ENCODE data around the gene STAT4. TPM values are rescaled to one million over a fixed set of nuclear protein-coding genes. Genes with fewer than 3 reads are reported as not detected.

The STAT4 gene
- total RNA-seq, 1 experiment from 2014 or later = 0.44 TPM

DNA sequence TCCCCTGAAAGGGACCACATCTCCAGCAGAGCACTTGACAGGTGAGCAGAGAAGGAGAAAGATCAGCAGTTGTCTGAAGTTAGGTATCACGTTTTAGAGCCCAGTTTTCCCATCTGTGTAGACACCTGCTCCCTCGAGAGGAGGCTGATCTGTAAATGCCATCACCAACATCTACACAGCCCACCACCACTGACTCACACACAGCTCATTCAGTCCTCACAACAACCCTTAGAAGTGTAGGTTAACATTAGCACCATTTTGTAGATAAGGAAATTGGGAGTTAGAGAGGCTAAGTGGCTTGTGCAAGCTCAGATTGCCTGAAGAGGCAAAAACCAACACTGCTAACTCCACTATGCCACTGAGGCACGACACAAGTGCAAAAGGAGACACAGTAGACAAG is 99.6 kb downstream of the STAT4 start (continued):
- TF ChIP-seq, protein P1, sequence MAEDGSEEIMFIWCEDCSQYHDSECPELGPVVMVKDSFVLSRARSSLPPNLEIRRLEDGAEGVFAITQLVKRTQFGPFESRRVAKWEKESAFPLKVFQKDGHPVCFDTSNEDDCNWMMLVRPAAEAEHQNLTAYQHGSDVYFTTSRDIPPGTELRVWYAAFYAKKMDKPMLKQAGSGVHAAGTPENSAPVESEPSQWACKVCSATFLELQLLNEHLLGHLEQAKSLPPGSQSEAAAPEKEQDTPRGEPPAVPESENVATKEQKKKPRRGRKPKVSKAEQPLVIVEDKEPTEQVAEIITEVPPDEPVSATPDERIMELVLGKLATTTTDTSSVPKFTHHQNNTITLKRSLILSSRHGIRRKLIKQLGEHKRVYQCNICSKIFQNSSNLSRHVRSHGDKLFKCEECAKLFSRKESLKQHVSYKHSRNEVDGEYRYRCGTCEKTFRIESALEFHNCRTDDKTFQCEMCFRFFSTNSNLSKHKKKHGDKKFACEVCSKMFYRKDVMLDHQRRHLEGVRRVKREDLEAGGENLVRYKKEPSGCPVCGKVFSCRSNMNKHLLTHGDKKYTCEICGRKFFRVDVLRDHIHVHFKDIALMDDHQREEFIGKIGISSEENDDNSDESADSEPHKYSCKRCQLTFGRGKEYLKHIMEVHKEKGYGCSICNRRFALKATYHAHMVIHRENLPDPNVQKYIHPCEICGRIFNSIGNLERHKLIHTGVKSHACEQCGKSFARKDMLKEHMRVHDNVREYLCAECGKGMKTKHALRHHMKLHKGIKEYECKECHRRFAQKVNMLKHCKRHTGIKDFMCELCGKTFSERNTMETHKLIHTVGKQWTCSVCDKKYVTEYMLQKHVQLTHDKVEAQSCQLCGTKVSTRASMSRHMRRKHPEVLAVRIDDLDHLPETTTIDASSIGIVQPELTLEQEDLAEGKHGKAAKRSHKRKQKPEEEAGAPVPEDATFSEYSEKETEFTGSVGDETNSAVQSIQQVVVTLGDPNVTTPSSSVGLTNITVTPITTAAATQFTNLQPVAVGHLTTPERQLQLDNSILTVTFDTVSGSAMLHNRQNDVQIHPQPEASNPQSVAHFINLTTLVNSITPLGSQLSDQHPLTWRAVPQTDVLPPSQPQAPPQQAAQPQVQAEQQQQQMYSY (CRISPR knock-in tag; IDR thresholded peaks at IDR 0.05) = no peak
- TF ChIP-seq SP1 (CRISPR knock-in tag; conservative IDR thresholded peaks at IDR 0.05) = no peak

DNA sequence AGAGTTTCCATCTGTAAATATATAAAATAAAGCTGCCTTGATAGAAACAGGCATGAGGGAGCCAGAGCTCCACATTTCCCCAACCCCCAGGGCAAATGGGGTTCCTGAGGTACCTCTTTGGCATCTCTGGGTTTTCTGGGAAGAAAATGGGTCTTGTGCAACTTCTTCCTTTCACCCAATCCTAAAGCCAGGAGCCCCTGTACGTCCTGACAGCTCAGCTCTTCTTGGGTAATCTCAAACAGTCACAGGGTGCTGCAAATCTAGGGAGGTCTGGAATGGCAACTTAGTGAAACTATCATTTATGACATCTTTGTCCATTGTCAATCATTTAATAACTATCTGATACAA is 100.2 kb downstream of the STAT4 start:
- POLR2A ChIA-PET = no interaction called here
- no peaks in the 10 kb centered on the region for H3K9me3 Mint-ChIP-seq
- H3K4me1 Mint-ChIP-seq = peaks cover 13% of the 10 kb centered on the region; the same call in 1 of the 2 replicates
- no peaks in the 10 kb centered on the region for H3K36me3 Mint-ChIP-seq
- CTCF ChIA-PET = interaction anchor here (0.5 to 4.6 kb wide), 7 partner anchors 18 to 445 kb away, joined by 3 to 68 read pairs (median 17); partner anchors contain the start of gene STAT4
- no peak overlapping the region for H3K27ac Mint-ChIP-seq
- no peak overlapping the region for H3K4me3 Mint-ChIP-seq
- no peaks in the 10 kb centered on the region; the same call in 1 of the 2 replicates for H3K27me3 Mint-ChIP-seq (ENCODE audit: low read depth)
- ATAC-seq = no peak
- DNase-seq (ENCODE audit: low spot score) = no peak
- TF ChIP-seq ARID4B (CRISPR knock-in tag; IDR thresholded peaks at IDR 0.05; ENCODE audit: borderline replicate concordance) = no peak
- TF ChIP-seq, protein P1 (CRISPR knock-in tag; IDR thresholded peaks at IDR 0.05) = no peak
- TF ChIP-seq EMX1 (CRISPR knock-in tag; IDR thresholded peaks at IDR 0.05) = no peak
- no peak for TF ChIP-seq ZNF281 (CRISPR knock-in tag; IDR thresholded peaks at IDR 0.05)
- TF ChIP-seq, protein P2, sequence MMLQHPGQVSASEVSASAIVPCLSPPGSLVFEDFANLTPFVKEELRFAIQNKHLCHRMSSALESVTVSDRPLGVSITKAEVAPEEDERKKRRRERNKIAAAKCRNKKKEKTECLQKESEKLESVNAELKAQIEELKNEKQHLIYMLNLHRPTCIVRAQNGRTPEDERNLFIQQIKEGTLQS (CRISPR knock-in tag; conservative IDR thresholded peaks at IDR 0.05) = no peak
- TF ChIP-seq, protein P3, sequence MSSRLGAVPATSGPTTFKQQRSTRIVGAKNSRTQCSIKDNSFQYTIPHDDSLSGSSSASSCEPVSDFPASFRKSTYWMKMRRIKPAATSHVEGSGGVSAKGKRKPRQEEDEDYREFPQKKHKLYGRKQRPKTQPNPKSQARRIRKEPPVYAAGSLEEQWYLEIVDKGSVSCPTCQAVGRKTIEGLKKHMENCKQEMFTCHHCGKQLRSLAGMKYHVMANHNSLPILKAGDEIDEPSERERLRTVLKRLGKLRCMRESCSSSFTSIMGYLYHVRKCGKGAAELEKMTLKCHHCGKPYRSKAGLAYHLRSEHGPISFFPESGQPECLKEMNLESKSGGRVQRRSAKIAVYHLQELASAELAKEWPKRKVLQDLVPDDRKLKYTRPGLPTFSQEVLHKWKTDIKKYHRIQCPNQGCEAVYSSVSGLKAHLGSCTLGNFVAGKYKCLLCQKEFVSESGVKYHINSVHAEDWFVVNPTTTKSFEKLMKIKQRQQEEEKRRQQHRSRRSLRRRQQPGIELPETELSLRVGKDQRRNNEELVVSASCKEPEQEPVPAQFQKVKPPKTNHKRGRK (CRISPR knock-in tag; IDR thresholded peaks at IDR 0.05; ENCODE audit: borderline replicate concordance) = no peak
- no peak for TF ChIP-seq ZMAT4 (CRISPR knock-in tag; IDR thresholded peaks at IDR 0.05)
- TF ChIP-seq TEAD4 (CRISPR knock-in tag; IDR thresholded peaks at IDR 0.05) = no peak
- TF ChIP-seq, protein P4, sequence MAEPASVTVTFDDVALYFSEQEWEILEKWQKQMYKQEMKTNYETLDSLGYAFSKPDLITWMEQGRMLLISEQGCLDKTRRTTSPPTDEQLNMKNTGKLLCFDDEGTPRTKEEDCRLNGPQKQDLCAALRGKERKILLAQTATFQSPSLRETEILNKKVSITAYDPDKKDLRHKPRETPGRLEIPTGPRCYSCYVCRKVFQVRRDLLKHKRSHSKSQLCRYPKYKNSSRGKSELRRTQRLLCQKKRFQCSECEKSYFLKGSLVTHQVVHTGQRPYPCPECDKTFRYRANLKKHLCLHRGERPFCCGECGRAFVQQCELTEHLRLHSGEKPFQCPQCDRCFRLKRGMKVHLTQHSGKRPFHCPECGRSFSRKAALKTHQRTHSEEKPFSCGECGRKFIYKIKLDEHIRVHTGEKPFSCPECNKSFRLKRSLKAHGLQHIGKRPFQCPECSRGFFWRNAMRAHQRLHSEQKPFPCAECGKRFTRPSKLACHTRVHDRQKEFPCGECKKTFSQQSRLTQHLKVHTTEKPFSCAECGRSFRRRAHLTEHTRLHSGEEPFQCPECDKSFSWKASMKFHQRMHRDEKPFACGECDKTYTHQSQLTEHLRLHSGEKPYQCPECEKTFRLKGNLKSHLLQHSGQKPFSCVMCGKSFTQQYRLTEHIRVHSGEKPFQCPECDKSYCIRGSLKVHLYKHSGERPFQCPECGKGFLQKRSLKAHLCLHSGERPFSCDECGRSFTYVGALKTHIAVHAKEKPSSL (CRISPR knock-in tag; conservative IDR thresholded peaks at IDR 0.05) = no peak
- TF ChIP-seq SP1 (CRISPR knock-in tag; conservative IDR thresholded peaks at IDR 0.05) = no peak
- no peak for TF ChIP-seq NFE2L1 (CRISPR knock-in tag; IDR thresholded peaks at IDR 0.05)
